IMR-90 (cell line): ENCODE data around the gene ESYT1. TPM values are rescaled to one million over a fixed set of nuclear protein-coding genes. Genes with fewer than 3 reads are reported as not detected.

Experiments used
- ATAC-seq: fragments of 200-7000 bp; cut with Tn5 transposase; 2 replicates; pipeline ENCODE4 v1.9.1; 2020; ENCODE audit warnings: low read depth, mild to moderate bottlenecking, moderate library complexity
- BruUV-seq: library from RNA; stranded (reverse); fragments of 400-500 nt; replicated peaks from 2 replicates; lab custom pipeline; 2021; lab: Mats Ljungman, UMichigan
- CTCF ChIA-PET: fragments of 300-600 bp; formaldehyde crosslinking; extraction: SDS; loops from one replicate; lab custom pipeline; 2021; ENCODE audit warnings: antibody characterized with exemption; lab: Yijun Ruan, JAX
- POLR2A ChIA-PET: fragments of 300-600 bp; sonication (Branson Sonifier 250); formaldehyde crosslinking; loops from one replicate; lab custom pipeline; 2022; ENCODE audit warnings: antibody characterized with exemption; ENCODE audit not compliant: unreplicated experiment; lab: Charles Lee
- DNase-seq: peaks from one replicate; pipeline ENCODE4 v3.0.0; 2013
- H2AFZ ChIP-seq: replicated peaks from 2 replicates; pipeline ENCODE3; 2013; ENCODE audit warnings: low read length, mild to moderate bottlenecking; ENCODE audit not compliant: poor library complexity
- H2AK5ac ChIP-seq: 2 replicates; pipeline ENCODE4 v1.6.1; 2013; ENCODE audit warnings: low read depth, low read length, inconsistent platforms
- H2AK9ac ChIP-seq: replicated peaks from 2 replicates; pipeline ENCODE3; 2013; ENCODE audit warnings: mild to moderate bottlenecking, low read depth, low read length, moderate library complexity; ENCODE audit not compliant: poor library complexity
- H2BK120ac ChIP-seq: 2 replicates; pipeline ENCODE4 v1.6.1; 2013; ENCODE audit warnings: low read depth, low read length, inconsistent platforms
- H2BK15ac ChIP-seq: 3 replicates; pipeline ENCODE4 v1.6.1; 2013; ENCODE audit warnings: low read depth, low read length, inconsistent platforms
- H2BK20ac ChIP-seq: 2 replicates; pipeline ENCODE4 v1.6.1; 2013; ENCODE audit warnings: low read depth, mild to moderate bottlenecking, inconsistent platforms, low read length, moderate library complexity
- H2BK5ac ChIP-seq: 2 replicates; pipeline ENCODE4 v1.6.1; 2013; ENCODE audit warnings: mild to moderate bottlenecking, low read depth, low read length, inconsistent platforms; ENCODE audit not compliant: poor library complexity, severe bottlenecking
- H3K14ac ChIP-seq: replicated peaks from 2 replicates; pipeline ENCODE4 v1.6.1; 2013; ENCODE audit warnings: low read depth, low read length, inconsistent platforms
- H3K18ac ChIP-seq: 2 replicates; pipeline ENCODE4 v1.6.1; 2013; ENCODE audit warnings: low read depth, low read length, control low read depth
- H3K23ac ChIP-seq: 2 replicates; pipeline ENCODE4 v1.6.1; 2013; ENCODE audit warnings: low read depth, low read length, inconsistent platforms
- H3K27ac ChIP-seq: 2 replicates; pipeline ENCODE4 v1.5.1; 2013; ENCODE audit warnings: mild to moderate bottlenecking, control low read depth, low read length; ENCODE audit not compliant: insufficient read depth
- H3K27me3 ChIP-seq: 2 replicates; pipeline ENCODE4 v1.6.1; 2013; ENCODE audit warnings: low read length; ENCODE audit not compliant: control insufficient read depth, insufficient read depth
- H3K36me3 ChIP-seq: 2 replicates; pipeline ENCODE4 v1.6.1; 2013; ENCODE audit warnings: low read length, mixed read lengths; ENCODE audit not compliant: control insufficient read depth, insufficient read depth
- H3K4ac ChIP-seq: 2 replicates; pipeline ENCODE4 v1.6.1; 2013; ENCODE audit warnings: low read depth, low read length, inconsistent platforms
- H3K4me1 ChIP-seq: 2 replicates; pipeline ENCODE4 v1.6.1; 2013; ENCODE audit warnings: low read length, mixed read lengths; ENCODE audit not compliant: control insufficient read depth, insufficient read depth
- H3K4me2 ChIP-seq: 2 replicates; pipeline ENCODE4 v1.6.1; 2013; ENCODE audit warnings: low read depth, mild to moderate bottlenecking, control low read depth, low read length, moderate library complexity
- H3K4me3 ChIP-seq: 2 replicates; pipeline ENCODE4 v1.5.1; 2013; ENCODE audit warnings: low read depth, mild to moderate bottlenecking, control low read depth, low read length, moderate library complexity; ENCODE audit not compliant: insufficient read depth
- H3K56ac ChIP-seq: 2 replicates; pipeline ENCODE4 v1.6.1; 2013; ENCODE audit warnings: low read length, inconsistent platforms; ENCODE audit not compliant: insufficient read depth; ENCODE audit errors: extremely low read depth
- H3K79me1 ChIP-seq, 2 experiments: 2 replicates each; pipeline ENCODE4 v1.6.1; 2013; ENCODE audit warnings: low read length in 2 of 2, inconsistent platforms in 1 of 2, low read depth in 1 of 2
- H3K9ac ChIP-seq: 2 replicates; pipeline ENCODE4 v1.6.1; 2013; ENCODE audit warnings: low read depth, low read length, control low read depth
- H3K9me1 ChIP-seq: 2 replicates; pipeline ENCODE4 v1.6.1; 2013; ENCODE audit warnings: low read length, inconsistent platforms; ENCODE audit not compliant: insufficient read depth
- H3K9me3 ChIP-seq: 2 replicates; pipeline ENCODE4 v1.6.1; 2013; ENCODE audit warnings: low read length; ENCODE audit not compliant: control insufficient read depth, insufficient read depth
- H4K20me1 ChIP-seq: 2 replicates; pipeline ENCODE4 v1.6.1; 2013; ENCODE audit warnings: low read length, inconsistent platforms; ENCODE audit not compliant: insufficient read depth
- H4K5ac ChIP-seq: 2 replicates; pipeline ENCODE4 v1.6.1; 2013; ENCODE audit warnings: mild to moderate bottlenecking, low read depth, low read length, control low read depth
- H4K8ac ChIP-seq, 2 experiments: 2 replicates each; pipeline ENCODE4 v1.6.1; 2013; ENCODE audit warnings: low read depth in 2 of 2, low read length in 2 of 2, control low read depth in 1 of 2, inconsistent platforms in 1 of 2
- H4K91ac ChIP-seq: 2 replicates; pipeline ENCODE4 v1.6.1; 2013; ENCODE audit warnings: low read depth, low read length, inconsistent platforms; ENCODE audit not compliant: insufficient read depth
- BHLHE40 ChIP-seq: fragments of 150-350 bp; IDR thresholded peaks from 2 replicates; pipeline ENCODE4 v1.6.1; 2016; ENCODE audit warnings: mild to moderate bottlenecking, low read depth, low read length
- CEBPB ChIP-seq: IDR thresholded peaks from 2 replicates; pipeline ENCODE4 v1.6.1; 2012; ENCODE audit warnings: low read depth, low read length, improper control_type of control experiment
- CHD1 ChIP-seq: IDR thresholded peaks from 2 replicates; pipeline ENCODE4 v1.6.1; 2012; ENCODE audit warnings: low read depth, low read length, improper control_type of control experiment
- CTCF ChIP-seq: conservative IDR thresholded peaks from 2 replicates; pipeline ENCODE4 v1.5.1; 2012; ENCODE audit warnings: mild to moderate bottlenecking, low read depth, low read length, improper control_type of control experiment
- FOS ChIP-seq: fragments of 150-350 bp; IDR thresholded peaks from 2 replicates; pipeline ENCODE4 v1.6.1; 2016; ENCODE audit warnings: low read depth, low read length
- MAFK ChIP-seq: IDR thresholded peaks from 2 replicates; pipeline ENCODE4 v1.6.1; 2012; ENCODE audit warnings: low read depth, low read length, improper control_type of control experiment
- MAZ ChIP-seq: IDR thresholded peaks from 2 replicates; pipeline ENCODE4 v1.6.1; 2012; ENCODE audit warnings: low read depth, mild to moderate bottlenecking, low read length, improper control_type of control experiment, moderate library complexity, borderline replicate concordance
- MXI1 ChIP-seq: IDR thresholded peaks from 2 replicates; pipeline ENCODE4 v1.6.1; 2012; ENCODE audit warnings: low read depth, mild to moderate bottlenecking, low read length, moderate library complexity, borderline replicate concordance
- NFE2L2 ChIP-seq: fragments of 150-350 bp; IDR thresholded peaks from 2 replicates; pipeline ENCODE4 v1.6.1; 2016; ENCODE audit warnings: low read depth, mild to moderate bottlenecking, low read length
- POLR2A ChIP-seq: IDR thresholded peaks from 2 replicates; pipeline ENCODE4 v1.6.1; 2012; ENCODE audit warnings: mild to moderate bottlenecking, low read depth, low read length
- RAD21 ChIP-seq: IDR thresholded peaks from 2 replicates; pipeline ENCODE4 v1.6.1; 2012; ENCODE audit warnings: low read length, improper control_type of control experiment
- RFX5 ChIP-seq: IDR thresholded peaks from 2 replicates; pipeline ENCODE4 v1.8.0; 2012; ENCODE audit warnings: low read depth, mild to moderate bottlenecking, low read length, moderate library complexity
- SMC3 ChIP-seq: fragments of 150-350 bp; IDR thresholded peaks from 2 replicates; pipeline ENCODE4 v1.6.1; 2016; ENCODE audit warnings: low read depth, mild to moderate bottlenecking, antibody characterized with exemption, low read length, moderate library complexity
- USF2 ChIP-seq: fragments of 150-350 bp; IDR thresholded peaks from 2 replicates; pipeline ENCODE4 v1.6.1; 2017; ENCODE audit warnings: mild to moderate bottlenecking, antibody characterized with exemption, low read length, low read depth
- WGBS, 2 experiments: methylation state at CpG; one replicate each; pipeline versions ENCODE4 v1.1.5 to v1.1.7; 2013; ENCODE audit warnings: missing lambda C conversion rate in 2 of 2; ENCODE audit not compliant: insufficient read length in 1 of 2; ENCODE audit errors: extremely low coverage in 2 of 2; 5-methylcytosine and 5-hydroxymethylcytosine counted together
- dilution Hi-C: fragments of 300-500 bp; cut with HindIII; formaldehyde crosslinking; loops from one replicate; pipeline ENCODE4 v1.14.3; 2018; ENCODE audit warnings: low sequenced_read_pairs; ENCODE audit not compliant: unreplicated experiment
- in situ Hi-C: fragments of 300-500 bp; cut with MboI; formaldehyde crosslinking; loops from 3 replicates; pipeline ENCODE4 v1.14.3; 2019; ENCODE audit warnings: low sequenced_read_pairs, inconsistent platforms, mixed read lengths
- intact Hi-C: fragments of 100-400 bp; cut with micrococcal nuclease; formaldehyde crosslinking; loops from 2 replicates; pipeline ENCODE4 v1.10.0; 2022
- polyA plus RNA-seq, 3 experiments: library from polyadenylated mRNA; depleted of rRNA; stranded (reverse); fragments of >200 nt; gene quantifications; 2 replicates each; pipeline ENCODE4 v1.2.3, GENCODE V29; 2012; ENCODE audit warnings: low replicate concordance in 1 of 3
- total RNA-seq: library from RNA; depleted of rRNA; stranded (reverse); fragments of >200 nt; gene quantifications from 2 replicates; pipeline ENCODE4 v1.2.3, GENCODE V29; 2012
- TF ChIP-seq, protein P1 (sequence below): fragments of 150-350 bp; IDR thresholded peaks from 2 replicates; pipeline ENCODE4 v1.6.1; 2016; ENCODE audit warnings: low read depth, mild to moderate bottlenecking, low read length, moderate library complexity, borderline replicate concordance

ESYT1 gene
- total and polyA plus RNA-seq, 2 of the 4 experiments (the other 2 are of a cell fraction), result 150 to 153 TPM

GRCh38 chr12:56152132-56152755 is 24.2 kb downstream of the ESYT1 start, which contains the start of gene MYL6B:
TSS of gene MYL6B (plus strand) at chr12:56152587. CDS start at chr12:56153919, 1,332 bp downstream.
- peak; percentile 95 for ATAC-seq
- Histone ChIP-seq H2BK15ac (peak within 1 kb of the TSS; percentile 88; the same call in 2 of the 3 replicates), H2BK20ac (peak within 1 kb of the TSS; percentile 30; the same call in 1 of the 2 replicates), H2AK5ac (peak within 1 kb of the TSS; percentile 94), H3K79me1 (peaks cover 22 to 52% of the 10 kb centered on the region in 2 experiments), H4K91ac (peak within 1 kb of the TSS; percentile 69), H2BK120ac (peak within 1 kb of the TSS; percentile 57), H3K4ac (peak within 1 kb of the TSS; percentile 93), H3K56ac (peak within 1 kb of the TSS; percentile 70), H2BK5ac (peak within 1 kb of the TSS; percentile 78), H3K36me3 (peaks cover 7% of the 10 kb centered on the region), H4K20me1 (no peaks in the 10 kb centered on the region), H3K9me3 (no peaks in the 10 kb centered on the region), H3K4me3 (peak within 1 kb of the TSS; percentile 66), H4K5ac (peak within 1 kb of the TSS; percentile 91), H3K27me3 (no peaks in the 10 kb centered on the region), H3K14ac (peak within 1 kb of the TSS; percentile 98), H2AFZ (peak within 1 kb of the TSS; percentile 93), H3K27ac (peak within 1 kb of the TSS; percentile 73), H3K23ac (peak within 1 kb of the TSS; percentile 93), H4K8ac (peak within 1 kb of the TSS; percentile 97 to 98), H3K18ac (peak within 1 kb of the TSS; percentile 48), H3K4me2 (peak within 1 kb of the TSS; percentile 83), H2AK9ac (peak within 1 kb of the TSS; percentile 100), H3K4me1 (peaks cover 11% of the 10 kb centered on the region), H3K9me1 (peaks cover 14% of the 10 kb centered on the region), H3K9ac (peak within 1 kb of the TSS; percentile 92)
- 0% methylated on average over 14 of the region's 37 CpGs; no CpG with 5 or more reads in 1 of the 2 experiments for WGBS, 2 experiments
- in situ Hi-C loops, result no loop called here
- peak; percentile 88 for DNase-seq
- POLR2A ChIA-PET, result interaction anchor here (0.6 kb wide), 1 partner anchor 13 kb away, joined by 3 read pairs; no protein-coding TSS in a partner anchor
- CTCF ChIA-PET, result no interaction called here
- no TSS peak for BruUV-seq
- dilution Hi-C loops, result no loop called here
- intact Hi-C loops, result no loop called here
- TF ChIP-seq MXI1, result peak; percentile 63; the same call in 1 of the 2 replicates
- TF ChIP-seq MAFK, result no peak
- peak; percentile 92 for TF ChIP-seq BHLHE40
- TF ChIP-seq, protein P1, sequence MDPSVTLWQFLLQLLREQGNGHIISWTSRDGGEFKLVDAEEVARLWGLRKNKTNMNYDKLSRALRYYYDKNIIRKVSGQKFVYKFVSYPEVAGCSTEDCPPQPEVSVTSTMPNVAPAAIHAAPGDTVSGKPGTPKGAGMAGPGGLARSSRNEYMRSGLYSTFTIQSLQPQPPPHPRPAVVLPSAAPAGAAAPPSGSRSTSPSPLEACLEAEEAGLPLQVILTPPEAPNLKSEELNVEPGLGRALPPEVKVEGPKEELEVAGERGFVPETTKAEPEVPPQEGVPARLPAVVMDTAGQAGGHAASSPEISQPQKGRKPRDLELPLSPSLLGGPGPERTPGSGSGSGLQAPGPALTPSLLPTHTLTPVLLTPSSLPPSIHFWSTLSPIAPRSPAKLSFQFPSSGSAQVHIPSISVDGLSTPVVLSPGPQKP, result no peak
- peak; percentile 69; the same call in 1 of the 2 replicates for TF ChIP-seq FOS
- no peak for TF ChIP-seq RFX5
- no peak for TF ChIP-seq CHD1
- TF ChIP-seq MAZ, result peak; percentile 82; the same call in 1 of the 2 replicates
- TF ChIP-seq SMC3, result no peak
- no peak for TF ChIP-seq NFE2L2
- peak; percentile 44; the same call in 1 of the 2 replicates for TF ChIP-seq CEBPB
- TF ChIP-seq RAD21, result no peak
- TF ChIP-seq USF2, result peak; percentile 27; the same call in 1 of the 2 replicates
- TF ChIP-seq CTCF, result no peak
- no peak for TF ChIP-seq POLR2A
